Amniotic epithelial cell (primary cell): ENCODE measurements around the gene CASP2.

Experiments
- DNase-seq: peaks from one replicate; pipeline ENCODE4 v3.0.0-alpha.2; 2010; ENCODE audit warnings: low read depth

Gene CASP2

GRCh38 chr7:143331179-143331801 lies 43.1 kb downstream of the CASP2 start:
- DNase-seq, result peak; percentile 78

GRCh38 chr7:143334244-143334643 lies 46.1 kb downstream of the CASP2 start:
- no peak for DNase-seq

GRCh38 chr7:143337216-143337615 lies 49.1 kb downstream of the CASP2 start:
- DNase-seq, result no peak

- DNase-seq, result no peak
Observed at GRCh38 chr7:143341842-143342241, 53.7 kb downstream of the CASP2 start.

- DNase-seq, result no peak
Observed at GRCh38 chr7:143343596-143343995, 55.4 kb downstream of the CASP2 start.

- DNase-seq, result peak; percentile 13
Observed at GRCh38 chr7:143345428-143345900, 57.3 kb downstream of the CASP2 start.

- DNase-seq, result no peak
Observed at GRCh38 chr7:143346018-143346417, 57.9 kb downstream of the CASP2 start.

- no peak for DNase-seq
Observed at GRCh38 chr7:143347950-143348349, 59.8 kb downstream of the CASP2 start.

- DNase-seq, result peak; percentile 35
Observed at GRCh38 chr7:143351060-143351459, 62.9 kb downstream of the CASP2 start.

- no peak for DNase-seq
Observed at GRCh38 chr7:143351574-143351973, 63.4 kb downstream of the CASP2 start.

- no peak for DNase-seq
Observed at GRCh38 chr7:143352531-143353002, 64.4 kb downstream of the CASP2 start.

GRCh38 chr7:143354376-143354775 lies 66.2 kb downstream of the CASP2 start:
- no peak for DNase-seq

GRCh38 chr7:143354965-143355364 lies 66.8 kb downstream of the CASP2 start:
- DNase-seq, result no peak

GRCh38 chr7:143355450-143356385 lies 67.6 kb downstream of the CASP2 start:
- no peak for DNase-seq

- DNase-seq, result no peak
Observed at GRCh38 chr7:143356414-143357050, 68.4 kb downstream of the CASP2 start.
